ENCODE results near the gene ZFP1. TPM values are rescaled to one million over a fixed set of nuclear protein-coding genes. Genes with fewer than 3 reads are reported as not detected.
"Not testable (repeated sequence)": the region's sequence is repeated elsewhere in the genome, so short reads cannot be mapped to it uniquely, and the experiment has no call there.

The ZFP1 gene
- total and polyA plus RNA-seq, 11 donors: 3.1 to 10.7 (median 5.9) TPM

DNA sequence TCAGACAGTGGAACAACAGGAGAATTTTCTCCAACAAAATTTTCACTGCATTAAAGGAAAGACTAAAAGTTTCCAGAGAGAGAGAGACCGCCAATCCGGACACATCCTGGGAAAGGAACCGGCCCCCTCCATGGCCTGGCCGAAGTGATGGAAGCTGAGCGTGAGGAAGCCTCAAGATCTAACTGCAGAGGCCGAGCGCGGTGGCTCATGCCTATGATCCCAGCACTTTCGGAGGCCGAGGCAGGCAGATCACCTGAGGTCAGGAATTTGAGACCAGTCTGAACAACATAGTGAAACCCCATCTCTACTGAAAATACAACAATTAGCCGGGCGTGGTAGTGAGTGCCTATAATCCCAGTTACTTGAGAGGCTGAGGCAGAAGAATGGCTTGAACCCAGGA, 54.8 kb downstream of the ZFP1 start:
- H3K4me1 ChIP-seq: peaks cover 0 to 18% (median 0%) of the 10 kb centered on the region in 12 donors
- H3K27ac ChIP-seq: no peak overlapping the region
- ATAC-seq (no peak), DNase-seq (peak in 1 of 5 donors; percentile 52)
- H3K36me3 ChIP-seq: no peaks in the 10 kb centered on the region
- H3K27me3 ChIP-seq: peaks cover 0 to 5% (median 3%) of the 10 kb centered on the region in 9 donors
- no peaks in the 10 kb centered on the region for H3K9me3 ChIP-seq
- 87 to 88% (median 88%) methylated on average over 12 of the region's 12 CpGs for WGBS, 4 donors
- H3K4me3 ChIP-seq: no peak overlapping the region
- TF ChIP-seq, protein P1, sequence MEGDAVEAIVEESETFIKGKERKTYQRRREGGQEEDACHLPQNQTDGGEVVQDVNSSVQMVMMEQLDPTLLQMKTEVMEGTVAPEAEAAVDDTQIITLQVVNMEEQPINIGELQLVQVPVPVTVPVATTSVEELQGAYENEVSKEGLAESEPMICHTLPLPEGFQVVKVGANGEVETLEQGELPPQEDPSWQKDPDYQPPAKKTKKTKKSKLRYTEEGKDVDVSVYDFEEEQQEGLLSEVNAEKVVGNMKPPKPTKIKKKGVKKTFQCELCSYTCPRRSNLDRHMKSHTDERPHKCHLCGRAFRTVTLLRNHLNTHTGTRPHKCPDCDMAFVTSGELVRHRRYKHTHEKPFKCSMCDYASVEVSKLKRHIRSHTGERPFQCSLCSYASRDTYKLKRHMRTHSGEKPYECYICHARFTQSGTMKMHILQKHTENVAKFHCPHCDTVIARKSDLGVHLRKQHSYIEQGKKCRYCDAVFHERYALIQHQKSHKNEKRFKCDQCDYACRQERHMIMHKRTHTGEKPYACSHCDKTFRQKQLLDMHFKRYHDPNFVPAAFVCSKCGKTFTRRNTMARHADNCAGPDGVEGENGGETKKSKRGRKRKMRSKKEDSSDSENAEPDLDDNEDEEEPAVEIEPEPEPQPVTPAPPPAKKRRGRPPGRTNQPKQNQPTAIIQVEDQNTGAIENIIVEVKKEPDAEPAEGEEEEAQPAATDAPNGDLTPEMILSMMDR (IDR thresholded peaks at IDR 0.05): no peak
- TF ChIP-seq POLR2A (IDR thresholded peaks at IDR 0.05): no peak
- intact Hi-C loops (cut with DNase I): loop anchor here in 5 of 10 donors (1.0 to 5.0 kb wide), 5 partner anchors 19 to 559 kb away; no protein-coding TSS in a partner anchor

DNA sequence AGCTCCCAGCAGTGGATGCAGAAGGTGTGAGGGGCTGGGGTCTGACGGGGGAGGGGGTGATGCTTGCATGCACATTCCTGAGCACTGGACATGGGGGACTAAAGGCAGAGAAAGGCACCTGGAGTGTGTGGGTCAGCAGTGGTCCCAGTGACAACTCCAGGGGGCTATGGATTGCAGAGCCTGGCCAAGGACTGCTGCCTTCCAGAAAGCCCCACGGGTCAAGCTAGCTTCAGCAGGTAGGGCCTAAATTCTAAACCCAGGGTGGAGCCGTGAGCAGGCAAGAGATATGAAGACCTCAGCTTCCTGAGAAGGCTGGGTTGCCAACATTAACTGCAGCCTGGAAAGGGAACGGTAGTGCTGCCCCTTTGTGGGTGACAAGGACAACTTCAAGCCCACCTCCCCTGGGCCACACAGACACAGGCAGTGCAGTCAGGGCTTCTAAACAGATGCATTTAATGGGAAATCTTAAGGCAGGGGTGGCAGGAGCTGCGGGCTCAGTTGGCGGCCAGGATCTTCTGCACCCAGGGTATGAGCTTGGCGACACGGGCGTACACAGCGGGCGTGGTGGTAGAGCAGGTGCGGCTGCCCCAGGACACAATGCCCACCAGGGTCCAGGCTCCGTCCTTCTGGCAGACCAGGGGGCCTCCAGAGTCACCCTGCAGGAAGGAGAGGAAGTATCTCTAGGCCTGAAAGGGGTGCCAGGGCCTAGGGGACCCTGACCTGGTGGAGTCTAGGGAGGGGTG, 55.5 kb downstream of the ZFP1 start:
- Histone ChIP-seq H3K4me3 (no peak overlapping the region), H3K36me3 (no peaks in the 10 kb centered on the region), H3K9me3 (no peaks in the 10 kb centered on the region), H3K4me1 (peaks cover 0 to 13% (median 0%) of the 10 kb centered on the region in 12 donors), H3K27ac (no peak overlapping the region), H3K27me3 (peaks cover 0 to 3% (median 0%) of the 10 kb centered on the region in 9 donors)
- DNase-seq (peak in 1 of 5 donors; percentile 47), ATAC-seq (no peak)
- TF ChIP-seq, protein P1 (IDR thresholded peaks at IDR 0.05): no peak
- TF ChIP-seq POLR2A (IDR thresholded peaks at IDR 0.05): no peak
- WGBS, 4 donors: 83 to 86% (median 85%) methylated on average over 11 to 13 of the region's 13 CpGs
- intact Hi-C loops (cut with DNase I): loop anchor here in 5 of 10 donors (1.0 to 5.0 kb wide), 5 partner anchors 18 to 558 kb away; no protein-coding TSS in a partner anchor

DNA sequence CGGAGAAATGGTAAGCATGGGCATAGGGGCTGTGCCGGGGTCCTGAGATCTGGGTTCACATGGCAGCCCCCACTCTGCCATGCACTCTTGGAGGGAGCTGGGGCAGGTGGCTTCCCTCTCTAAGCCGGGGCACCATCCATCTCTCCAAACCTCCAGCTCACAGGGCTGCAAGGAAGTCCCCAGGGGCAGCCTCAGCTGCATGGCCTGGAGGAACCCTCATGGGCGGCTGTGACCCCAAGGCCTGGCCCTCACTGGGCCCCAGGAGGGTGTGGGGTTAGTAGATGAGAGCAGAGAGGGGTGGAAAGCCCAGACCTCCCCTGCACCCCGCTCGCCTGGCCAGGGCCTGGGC, 56.1 kb downstream of the ZFP1 start:
- ATAC-seq (no peak), DNase-seq (peak in 1 of 5 donors; percentile 36)
- WGBS, 4 donors: 89 to 96% (median 92%) methylated on average over 2 to 6 of the region's 6 CpGs

DNA sequence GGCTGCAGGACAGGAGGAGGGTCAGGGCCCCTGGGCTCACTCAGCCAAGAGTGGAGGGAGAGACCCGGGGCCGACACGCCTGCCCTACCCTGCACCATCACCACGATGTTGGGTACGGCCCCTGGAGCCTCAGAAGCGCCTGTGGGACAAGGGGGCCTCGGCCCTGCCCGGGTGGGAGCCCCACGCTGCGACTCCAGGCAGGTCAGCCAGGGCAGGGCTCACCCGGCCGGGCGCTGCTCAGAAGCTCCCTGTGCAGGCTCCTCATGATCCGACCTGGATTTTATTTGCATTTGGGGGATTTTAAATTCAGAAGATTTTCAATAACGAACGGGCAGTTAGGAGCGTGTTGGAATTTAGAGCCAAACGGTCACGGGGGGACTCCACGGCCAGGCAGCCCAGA, 56.6 kb downstream of the ZFP1 start:
- not testable (repeated sequence) for H3K36me3 ChIP-seq, H3K27ac ChIP-seq, H3K4me1 ChIP-seq, H3K9me3 ChIP-seq, DNase-seq, H3K27me3 ChIP-seq, H3K4me3 ChIP-seq
- intact Hi-C loops (cut with DNase I): loop anchor here in 4 of 10 donors (5.0 kb wide), 4 partner anchors 177 to 557 kb away; no protein-coding TSS in a partner anchor
- no CpG with 5 or more reads among the region's 20 CpGs for WGBS, 4 donors
- ATAC-seq: peak in 1 of 4 donors; percentile 6

More for the DNA sequence above, 56.1 kb downstream of the ZFP1 start:
- intact Hi-C loops (cut with DNase I): loop anchor here in 4 of 10 donors (5.0 kb wide), 4 partner anchors 178 to 558 kb away; no protein-coding TSS in a partner anchor
- no peak overlapping the region for H3K4me3 ChIP-seq
- no peak overlapping the region for H3K27ac ChIP-seq
- no peaks in the 10 kb centered on the region for H3K9me3 ChIP-seq
- H3K36me3 ChIP-seq: no peaks in the 10 kb centered on the region
- TF ChIP-seq, protein P1 (IDR thresholded peaks at IDR 0.05): no peak
- TF ChIP-seq POLR2A (IDR thresholded peaks at IDR 0.05): no peak
- peaks cover 0 to 10% (median 0%) of the 10 kb centered on the region in 12 donors for H3K4me1 ChIP-seq
- H3K27me3 ChIP-seq: peaks cover 0 to 3% (median 0%) of the 10 kb centered on the region in 9 donors

DNA sequence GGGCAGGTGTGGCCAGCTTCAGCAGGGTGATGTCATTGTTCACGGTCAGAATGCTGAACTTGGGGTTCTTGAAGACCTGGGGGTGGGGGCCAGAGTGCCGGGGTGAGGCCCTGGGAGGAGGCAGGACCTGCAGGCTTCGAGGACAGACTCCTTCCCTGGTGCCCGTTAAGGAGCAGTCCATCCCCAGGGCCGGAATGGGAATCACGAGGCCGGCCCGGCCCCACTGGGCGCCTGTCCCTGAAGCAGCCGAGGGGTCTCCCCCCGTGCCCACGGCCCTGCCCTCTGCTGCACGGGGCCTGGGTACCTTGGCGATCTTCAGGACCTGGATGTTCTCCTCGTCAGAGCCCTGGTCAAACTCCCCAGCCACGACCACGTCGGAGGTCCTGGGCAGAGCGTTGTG, 57.1 kb downstream of the ZFP1 start:
- H3K4me3 ChIP-seq; DNase-seq; H3K9me3 ChIP-seq; H3K36me3 ChIP-seq; H3K27ac ChIP-seq; H3K4me1 ChIP-seq; H3K27me3 ChIP-seq; intact Hi-C loops (cut with DNase I): not testable (repeated sequence)
- peak in 1 of 4 donors; percentile 4 for ATAC-seq
- WGBS, 4 donors: 86 to 94% methylated on average over 9 to 10 of the region's 19 CpGs; no CpG with 5 or more reads in 2 of the 4 donors

DNA sequence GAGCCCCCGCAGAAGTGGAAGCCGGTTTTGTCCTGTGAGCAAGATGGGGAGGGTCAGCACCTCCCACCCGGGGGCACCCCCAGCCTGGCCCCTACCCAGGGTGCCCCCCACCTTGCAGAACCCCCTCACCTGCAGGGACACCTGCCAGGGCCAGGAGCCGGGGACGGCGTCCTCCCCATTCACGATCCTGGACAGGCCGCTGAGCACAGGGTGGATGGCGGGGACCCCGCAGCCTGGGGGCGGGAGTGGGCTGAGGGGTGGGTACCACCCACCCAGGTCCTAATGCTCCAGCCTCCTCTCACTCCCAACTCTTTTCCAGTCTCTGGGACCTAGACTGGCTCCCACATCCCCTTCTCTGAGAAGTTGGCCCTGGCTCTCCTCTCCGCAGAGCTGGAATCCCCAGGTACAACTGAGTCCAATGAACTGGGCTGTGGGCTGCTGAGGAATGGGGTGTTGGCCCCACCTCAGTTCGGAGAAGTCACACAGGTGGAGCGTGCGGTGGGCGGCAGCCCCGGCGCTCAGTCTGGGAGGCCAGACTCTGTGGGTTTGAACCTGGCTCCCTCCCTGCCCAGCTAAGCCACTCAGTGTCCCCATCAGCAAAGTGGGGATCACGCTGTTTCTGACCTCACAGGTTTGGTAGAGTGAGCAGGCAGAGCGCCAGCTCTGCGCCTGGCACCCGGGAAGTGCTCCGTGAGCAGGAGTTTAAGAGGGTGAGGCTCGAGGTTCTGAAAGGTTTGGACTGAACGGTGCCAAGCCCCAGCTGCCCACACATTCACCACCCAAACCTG, 57.8 kb downstream of the ZFP1 start:
- DNase-seq: peak in 2 of 5 donors; percentile 9 to 39

More for the DNA sequence above, 57.8 kb downstream of the ZFP1 start:
- intact Hi-C loops (cut with DNase I): loop anchor here in 8 of 10 donors (1.0 to 2.0 kb wide), 2 partner anchors 18 to 19 kb away; no protein-coding TSS in a partner anchor
- not testable (repeated sequence) for H3K27ac ChIP-seq, H3K4me3 ChIP-seq, H3K9me3 ChIP-seq, H3K36me3 ChIP-seq, H3K4me1 ChIP-seq, H3K27me3 ChIP-seq
- peak in 2 of 4 donors; percentile 4 to 16 for ATAC-seq
- 80 to 89% (median 85%) methylated on average over 13 to 22 of the region's 25 CpGs for WGBS, 4 donors
